HG03565 (cell line): ENCODE measurements around the gene BMP7.

Experiments used
- ATAC-seq: cut with Tn5 transposase; IDR thresholded peaks from one replicate; pipeline ENCODE4 v1.9.1; 2021; ENCODE audit warnings: mild to moderate bottlenecking, moderate library complexity; ENCODE audit not compliant: unreplicated experiment

The BMP7 gene

GRCh38 chr20:57234556-57235251 is 31.7 kb downstream of the BMP7 start:
- ATAC-seq = no peak

DNA sequence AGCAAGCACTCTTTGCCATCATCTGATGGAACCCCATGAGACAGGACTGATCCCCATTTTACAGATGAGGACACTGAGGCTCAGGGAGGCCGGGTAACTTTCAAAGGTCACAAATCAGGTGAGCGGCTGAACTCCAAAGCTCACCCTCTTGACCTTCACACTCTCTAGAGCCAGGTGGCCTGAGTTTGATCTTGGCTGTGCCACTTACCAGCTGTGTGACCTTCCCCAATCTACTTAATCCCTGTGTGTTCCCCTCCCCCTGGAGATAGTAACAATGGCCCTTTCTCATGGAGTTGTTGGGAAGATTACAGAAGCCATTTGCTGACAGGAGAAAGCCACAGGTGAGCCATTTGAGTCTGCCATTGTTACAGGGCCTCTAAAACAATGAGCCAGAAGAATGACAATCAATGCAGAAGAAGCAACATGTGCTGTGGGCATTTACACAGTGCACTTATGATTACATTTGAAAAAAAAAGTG is 34.5 kb downstream of the BMP7 start:
- no peak for ATAC-seq

- ATAC-seq = no peak
Measured at GRCh38 chr20:57231161-57231560, 35.3 kb downstream of the BMP7 start.

GRCh38 chr20:57230247-57230646 is 36.2 kb downstream of the BMP7 start:
- no peak for ATAC-seq

- no peak for ATAC-seq
Measured at GRCh38 chr20:57229490-57229889, 37.0 kb downstream of the BMP7 start.

GRCh38 chr20:57225830-57226229 is 40.6 kb downstream of the BMP7 start:
- ATAC-seq = no peak

GRCh38 chr20:57225197-57225733 is 41.2 kb downstream of the BMP7 start:
- ATAC-seq = no peak

DNA sequence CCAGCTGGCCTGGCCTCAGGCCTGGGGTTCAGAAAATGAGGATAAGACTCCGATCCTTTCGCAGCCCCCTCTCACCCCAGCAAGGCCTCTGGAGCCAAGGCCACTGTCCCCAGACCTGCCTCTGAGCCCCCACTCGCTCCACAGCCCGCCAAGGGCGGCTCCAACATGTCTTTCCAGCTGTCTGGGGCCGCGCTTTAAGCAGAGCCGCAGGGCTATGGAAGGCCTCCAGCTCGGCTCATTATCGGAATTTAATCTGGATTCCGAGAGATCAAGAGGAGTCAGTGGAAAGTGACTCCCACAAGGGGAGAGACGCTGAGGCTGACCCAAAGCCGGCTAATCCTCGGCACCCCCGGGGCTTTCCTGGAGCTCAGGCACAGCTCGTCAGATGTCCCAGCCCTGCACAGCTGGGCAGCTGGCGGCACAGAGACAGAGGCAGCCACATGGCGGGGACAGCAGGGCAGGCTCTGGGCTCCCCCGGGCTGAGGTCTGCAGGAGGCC is 41.8 kb downstream of the BMP7 start:
- no peak for ATAC-seq

DNA sequence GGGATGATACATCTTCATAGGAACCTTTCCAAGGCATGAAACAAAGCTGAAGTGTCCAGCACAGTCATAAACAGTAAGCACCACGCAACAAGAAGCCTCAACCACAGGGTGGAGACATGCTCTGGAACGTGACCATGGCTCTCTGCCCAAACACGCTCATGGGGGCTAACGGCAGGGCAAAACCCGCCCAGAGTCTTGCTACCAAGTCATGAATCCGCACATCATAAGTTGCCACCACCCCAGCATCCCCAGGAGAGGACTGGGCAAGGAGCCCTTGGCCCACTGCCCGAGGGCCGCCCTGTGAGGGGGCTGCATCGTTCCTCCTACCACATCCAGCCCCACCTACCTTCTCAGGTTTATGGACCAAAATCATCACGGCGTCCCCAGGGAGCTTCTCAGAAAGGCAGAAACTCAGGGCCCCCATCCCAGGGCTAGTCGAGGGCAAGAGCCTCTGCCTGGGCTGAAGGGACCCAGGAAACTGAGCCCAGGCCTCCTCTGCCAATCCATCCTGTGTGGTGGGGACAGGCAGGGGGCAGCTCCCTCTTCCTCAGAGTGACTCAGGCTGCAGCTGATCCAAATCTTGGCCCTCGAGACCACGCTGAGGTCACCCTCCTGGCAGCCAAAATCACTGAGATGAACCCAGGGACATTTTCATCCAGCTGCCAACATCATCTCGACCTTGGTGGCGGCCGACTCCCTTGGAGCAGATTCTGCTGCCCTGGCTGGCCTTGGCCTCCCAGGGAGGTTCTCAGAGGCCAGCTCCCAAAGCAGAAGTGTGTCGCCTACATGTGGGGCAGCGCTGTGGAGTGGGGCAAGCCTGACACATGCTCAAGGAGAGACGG is 42.6 kb downstream of the BMP7 start:
- ATAC-seq = no peak

DNA sequence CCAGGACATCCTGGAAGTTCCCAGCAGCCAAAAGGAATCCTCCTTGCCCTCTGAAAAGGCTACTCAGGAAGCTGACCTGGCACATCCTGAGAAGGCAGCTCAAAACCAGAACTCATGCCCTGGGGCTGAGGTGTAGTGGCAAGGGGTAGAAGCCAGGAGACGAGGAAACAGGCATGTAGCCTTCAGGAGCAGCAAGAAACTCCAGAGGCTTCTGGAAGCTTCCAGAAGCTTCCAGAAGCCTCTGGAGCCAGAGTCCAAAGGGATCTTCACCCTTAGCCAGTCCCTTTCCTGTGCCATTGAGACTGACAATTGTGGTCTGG is 43.9 kb downstream of the BMP7 start:
- ATAC-seq = no peak

GRCh38 chr20:57221916-57222630 is 44.4 kb downstream of the BMP7 start:
- no peak for ATAC-seq

GRCh38 chr20:57220337-57221145 is 45.9 kb downstream of the BMP7 start:
- ATAC-seq = no peak

DNA sequence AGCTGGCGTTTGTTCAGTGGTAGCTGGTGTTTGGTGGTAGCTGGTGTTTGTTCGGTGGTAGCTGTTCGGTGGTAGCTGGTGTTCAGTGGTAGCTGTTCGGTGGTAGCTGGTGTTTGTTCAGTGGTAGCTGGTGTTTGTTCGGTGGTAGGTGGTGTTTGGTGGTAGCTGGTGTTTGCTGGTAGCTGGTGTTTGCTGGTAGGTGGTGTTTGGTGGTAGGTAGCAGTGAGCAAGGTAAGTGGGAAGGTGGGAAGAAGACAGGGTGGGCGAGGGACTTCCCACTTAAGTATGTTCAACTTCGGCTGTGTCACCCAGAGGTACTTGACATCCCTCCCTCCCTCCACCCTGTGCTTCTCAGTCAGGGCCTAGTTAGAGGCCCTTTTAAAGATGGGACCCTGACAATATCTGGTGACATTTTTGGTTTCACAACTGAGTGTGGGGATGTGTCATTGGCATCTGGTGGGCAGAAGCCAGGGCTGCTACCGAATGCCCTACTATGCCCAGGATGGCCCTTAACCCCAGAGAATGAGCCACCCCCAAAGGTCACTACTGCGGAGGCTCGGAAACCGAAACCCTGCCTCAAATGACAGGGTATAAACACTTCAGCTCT is 47.3 kb downstream of the BMP7 start:
- no peak for ATAC-seq

DNA sequence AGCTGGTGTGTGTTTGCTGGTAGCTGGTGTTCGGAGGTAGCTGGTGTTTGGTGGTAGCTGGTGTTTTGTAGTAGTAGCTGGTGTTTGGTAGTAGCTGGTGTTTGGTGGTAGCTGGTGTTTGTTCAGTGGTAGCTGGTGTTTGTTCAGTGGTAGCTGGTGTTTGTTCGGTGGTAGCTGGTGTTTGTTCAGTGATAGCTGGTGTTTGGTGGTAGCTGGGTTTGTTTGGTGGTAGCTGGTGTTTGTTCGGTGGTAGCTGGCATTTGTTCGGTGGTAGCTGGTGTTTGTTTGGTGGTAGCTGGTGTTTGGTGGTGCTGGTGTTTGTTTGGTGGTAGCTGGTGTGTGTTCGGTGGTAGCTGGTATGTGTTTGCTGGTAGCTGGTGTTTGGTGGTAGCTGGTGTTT is 48.0 kb downstream of the BMP7 start:
- no peak for ATAC-seq

- ATAC-seq = no peak
Measured at GRCh38 chr20:57217802-57218201, 48.6 kb downstream of the BMP7 start.

GRCh38 chr20:57216669-57217068 is 49.8 kb downstream of the BMP7 start:
- no peak for ATAC-seq

GRCh38 chr20:57215826-57216471 is 50.5 kb downstream of the BMP7 start:
- ATAC-seq = no peak

GRCh38 chr20:57215426-57215825 is 51.0 kb downstream of the BMP7 start:
- no peak for ATAC-seq

DNA sequence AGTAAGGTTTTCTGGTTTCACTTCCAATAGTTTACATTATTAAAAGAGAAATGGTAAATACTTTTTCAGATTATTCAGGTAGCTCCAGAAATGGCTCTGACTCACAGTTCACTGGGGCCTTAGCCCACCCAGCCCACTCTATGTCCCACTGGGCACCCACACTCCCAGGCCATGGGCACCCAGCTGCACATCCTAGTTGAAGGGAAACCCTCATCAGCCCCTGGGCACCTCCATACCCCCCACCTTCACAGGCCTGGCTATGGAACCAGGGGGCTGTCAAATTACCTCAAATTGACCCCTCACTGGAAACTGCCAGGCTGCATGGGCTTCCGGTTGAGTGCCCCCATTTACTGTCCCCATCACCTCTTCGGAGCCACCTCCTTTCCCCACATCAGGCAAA is 51.5 kb downstream of the BMP7 start:
- no peak for ATAC-seq

GRCh38 chr20:57214427-57214826 is 52.0 kb downstream of the BMP7 start:
- no peak for ATAC-seq
